Measurements from ENCODE around the gene BCL7C.
"Not testable (repeated sequence)": the region's sequence is repeated elsewhere in the genome, so short reads cannot be mapped to it uniquely, and the experiment has no call there.

BCL7C gene

GRCh38 chr16:30893744-30894539 is at the start of gene BCL7C:
BCL7C (minus strand) TSS chr16:30894077; CDS start chr16:30893944, 133 bp downstream.
- peak; percentile 70 for DNase-seq (ENCODE audit: low spot score)

GRCh38 chr16:30942426-30942806 is 48.5 kb upstream of the BCL7C start:
- DNase-seq (ENCODE audit: low spot score), result no peak

GRCh38 chr16:30941600-30942425 is 47.9 kb upstream of the BCL7C start:
- peak; percentile 88 for DNase-seq (ENCODE audit: low spot score)

GRCh38 chr16:30939571-30939970 is 45.7 kb upstream of the BCL7C start:
- DNase-seq (ENCODE audit: low spot score), result not testable (repeated sequence)

GRCh38 chr16:30937692-30938091 is 43.8 kb upstream of the BCL7C start:
- no peak for DNase-seq (ENCODE audit: low spot score)

- no peak for DNase-seq (ENCODE audit: low spot score)
Observed at GRCh38 chr16:30934827-30935557, 41.1 kb upstream of the BCL7C start.

- DNase-seq (ENCODE audit: low spot score), result no peak
Observed at GRCh38 chr16:30931068-30931650, 37.3 kb upstream of the BCL7C start.

GRCh38 chr16:30930160-30930571 is 36.3 kb upstream of the BCL7C start:
- no peak for DNase-seq (ENCODE audit: low spot score)

- no peak for DNase-seq (ENCODE audit: low spot score)
Observed at GRCh38 chr16:30929167-30929566, 35.3 kb upstream of the BCL7C start.

GRCh38 chr16:30928390-30928789 is 34.5 kb upstream of the BCL7C start:
- DNase-seq (ENCODE audit: low spot score), result no peak

- DNase-seq (ENCODE audit: low spot score), result no peak
Observed at GRCh38 chr16:30927789-30928378, 34.0 kb upstream of the BCL7C start.

- DNase-seq (ENCODE audit: low spot score), result no peak
Observed at GRCh38 chr16:30926937-30927788, 33.3 kb upstream of the BCL7C start.

- DNase-seq (ENCODE audit: low spot score), result no peak
Observed at GRCh38 chr16:30925995-30926811, 32.3 kb upstream of the BCL7C start.

GRCh38 chr16:30925632-30925987 is 31.7 kb upstream of the BCL7C start:
- no peak for DNase-seq (ENCODE audit: low spot score)

- no peak for DNase-seq (ENCODE audit: low spot score)
Observed at GRCh38 chr16:30924913-30925631, 31.2 kb upstream of the BCL7C start.

- peak; percentile 26 for DNase-seq (ENCODE audit: low spot score)
Observed at GRCh38 chr16:30924076-30924912, 30.4 kb upstream of the BCL7C start.

GRCh38 chr16:30923554-30924075 is 29.7 kb upstream of the BCL7C start, which contains the start of gene FBXL19:
FBXL19 (plus strand) TSS chr16:30923572; CDS start chr16:30925755, 2,183 bp downstream.
- peak; percentile 33 for DNase-seq (ENCODE audit: low spot score)

GRCh38 chr16:30922960-30923535 is 29.2 kb upstream of the BCL7C start:
- DNase-seq (ENCODE audit: low spot score), result peak; percentile 95

Data from HuH-7.5 (cell line).